ENCODE results near the gene TUT4.
"Not testable (repeated sequence)": the region's sequence is repeated elsewhere in the genome, so short reads cannot be mapped to it uniquely, and the experiment has no call there.

Gene TUT4, protein sequence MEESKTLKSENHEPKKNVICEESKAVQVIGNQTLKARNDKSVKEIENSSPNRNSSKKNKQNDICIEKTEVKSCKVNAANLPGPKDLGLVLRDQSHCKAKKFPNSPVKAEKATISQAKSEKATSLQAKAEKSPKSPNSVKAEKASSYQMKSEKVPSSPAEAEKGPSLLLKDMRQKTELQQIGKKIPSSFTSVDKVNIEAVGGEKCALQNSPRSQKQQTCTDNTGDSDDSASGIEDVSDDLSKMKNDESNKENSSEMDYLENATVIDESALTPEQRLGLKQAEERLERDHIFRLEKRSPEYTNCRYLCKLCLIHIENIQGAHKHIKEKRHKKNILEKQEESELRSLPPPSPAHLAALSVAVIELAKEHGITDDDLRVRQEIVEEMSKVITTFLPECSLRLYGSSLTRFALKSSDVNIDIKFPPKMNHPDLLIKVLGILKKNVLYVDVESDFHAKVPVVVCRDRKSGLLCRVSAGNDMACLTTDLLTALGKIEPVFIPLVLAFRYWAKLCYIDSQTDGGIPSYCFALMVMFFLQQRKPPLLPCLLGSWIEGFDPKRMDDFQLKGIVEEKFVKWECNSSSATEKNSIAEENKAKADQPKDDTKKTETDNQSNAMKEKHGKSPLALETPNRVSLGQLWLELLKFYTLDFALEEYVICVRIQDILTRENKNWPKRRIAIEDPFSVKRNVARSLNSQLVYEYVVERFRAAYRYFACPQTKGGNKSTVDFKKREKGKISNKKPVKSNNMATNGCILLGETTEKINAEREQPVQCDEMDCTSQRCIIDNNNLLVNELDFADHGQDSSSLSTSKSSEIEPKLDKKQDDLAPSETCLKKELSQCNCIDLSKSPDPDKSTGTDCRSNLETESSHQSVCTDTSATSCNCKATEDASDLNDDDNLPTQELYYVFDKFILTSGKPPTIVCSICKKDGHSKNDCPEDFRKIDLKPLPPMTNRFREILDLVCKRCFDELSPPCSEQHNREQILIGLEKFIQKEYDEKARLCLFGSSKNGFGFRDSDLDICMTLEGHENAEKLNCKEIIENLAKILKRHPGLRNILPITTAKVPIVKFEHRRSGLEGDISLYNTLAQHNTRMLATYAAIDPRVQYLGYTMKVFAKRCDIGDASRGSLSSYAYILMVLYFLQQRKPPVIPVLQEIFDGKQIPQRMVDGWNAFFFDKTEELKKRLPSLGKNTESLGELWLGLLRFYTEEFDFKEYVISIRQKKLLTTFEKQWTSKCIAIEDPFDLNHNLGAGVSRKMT (N-terminal part only)

DNA sequence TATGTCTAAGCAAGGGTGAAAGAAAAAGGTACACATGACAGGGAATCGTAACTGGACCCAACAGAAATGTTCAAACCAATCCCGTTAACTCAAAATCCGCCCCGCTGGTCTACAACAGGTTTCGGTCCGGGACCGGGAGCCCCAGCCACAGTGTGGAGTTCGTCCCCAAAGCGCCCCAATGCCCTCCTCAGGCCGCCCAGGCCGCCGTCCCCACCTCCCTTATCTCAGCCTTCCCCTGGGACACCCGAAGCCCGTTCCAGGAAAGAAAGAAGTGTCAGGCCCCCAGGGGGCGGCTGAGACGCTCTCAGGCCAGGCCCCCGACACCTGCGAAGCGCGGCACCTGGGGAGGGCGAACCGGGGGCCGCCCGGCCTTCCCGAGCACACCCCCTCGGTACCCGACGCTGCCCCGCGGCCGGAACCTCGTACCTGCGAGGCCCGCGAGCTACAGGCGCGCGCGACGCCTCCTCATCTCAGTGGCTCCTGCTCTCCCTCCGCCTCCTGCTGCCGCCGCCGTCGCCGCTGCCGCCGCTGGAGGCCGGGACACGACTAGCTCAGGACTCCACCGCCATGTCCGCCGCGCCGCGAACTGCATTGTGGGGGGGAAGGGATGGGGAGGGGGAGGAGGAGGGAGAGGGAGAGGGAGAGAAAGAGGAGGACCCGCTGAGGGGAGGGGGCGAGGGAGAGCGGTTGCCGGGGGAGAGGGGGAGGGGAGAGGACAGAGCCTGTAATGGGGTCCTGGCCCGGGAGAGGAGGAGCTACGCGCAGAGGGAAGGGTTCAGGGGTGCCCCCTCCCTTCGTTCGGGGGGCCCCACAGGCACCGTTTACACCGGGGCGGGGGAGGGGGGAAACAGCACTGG lies at the start of gene TUT4:
TSS of gene TUT4 (minus strand) at position 588 of the 857 bp plus-strand sequence. CDS start 26,812 bp downstream, outside the sequence.
- peak; percentile 86 for DNase-seq (ENCODE audit: low read depth, low spot score)

GRCh38 chr1:52601991-52602855 lies 49.3 kb upstream of the TUT4 start, which contains the start of gene GPX7:
Gene GPX7 (plus strand): TSS chr1:52602371. CDS start chr1:52602410, 39 bp downstream.
- peak; percentile 23 for DNase-seq (ENCODE audit: low read depth, low spot score)

DNA sequence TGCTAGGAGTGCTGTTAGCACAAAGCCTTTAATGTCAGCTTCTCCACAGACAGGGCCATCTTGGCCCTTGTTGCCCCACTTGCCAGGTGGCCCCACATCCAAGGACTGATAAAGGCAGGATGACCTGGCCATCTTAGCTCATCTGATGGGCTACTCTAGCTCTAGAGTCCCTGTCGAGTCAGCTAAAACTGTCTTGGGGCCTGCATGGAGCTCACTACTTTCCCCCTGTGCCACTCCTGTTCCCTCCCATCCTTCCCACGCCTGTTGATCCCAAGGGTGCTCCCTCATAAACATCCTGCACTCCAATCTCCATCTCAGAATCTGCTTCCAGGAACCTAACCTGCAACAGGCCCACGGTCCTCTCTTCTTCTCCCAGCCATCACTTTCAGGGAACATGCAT lies 48.6 kb upstream of the TUT4 start:
- DNase-seq (ENCODE audit: low read depth, low spot score): no peak

GRCh38 chr1:52600533-52601179 lies 47.8 kb upstream of the TUT4 start:
- DNase-seq (ENCODE audit: low read depth, low spot score): no peak

- no peak for DNase-seq (ENCODE audit: low read depth, low spot score)
Measured at GRCh38 chr1:52599236-52599635, 46.3 kb upstream of the TUT4 start.

DNA sequence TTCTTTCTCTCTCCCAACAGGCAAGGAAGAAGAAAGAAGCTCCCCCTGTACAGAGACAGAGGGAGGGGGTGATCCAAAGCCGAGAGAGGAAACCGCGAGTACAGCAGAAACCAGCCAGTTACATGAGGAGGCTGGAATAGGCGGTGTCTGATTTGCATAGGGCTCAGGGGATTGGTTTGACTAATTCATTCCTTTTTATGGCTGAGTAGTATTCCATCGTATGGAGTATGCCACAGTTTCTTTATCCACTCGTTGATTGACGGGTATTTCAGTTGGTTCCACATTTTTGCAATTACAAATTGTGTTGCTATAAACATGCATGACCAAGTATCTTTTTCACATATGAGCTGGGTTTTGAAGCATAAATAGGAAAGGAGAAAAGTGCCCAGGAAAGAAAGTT lies 45.8 kb upstream of the TUT4 start:
- no peak for DNase-seq (ENCODE audit: low read depth, low spot score)

- DNase-seq (ENCODE audit: low read depth, low spot score): no peak
Measured at GRCh38 chr1:52597912-52598311, 45.0 kb upstream of the TUT4 start.

DNA sequence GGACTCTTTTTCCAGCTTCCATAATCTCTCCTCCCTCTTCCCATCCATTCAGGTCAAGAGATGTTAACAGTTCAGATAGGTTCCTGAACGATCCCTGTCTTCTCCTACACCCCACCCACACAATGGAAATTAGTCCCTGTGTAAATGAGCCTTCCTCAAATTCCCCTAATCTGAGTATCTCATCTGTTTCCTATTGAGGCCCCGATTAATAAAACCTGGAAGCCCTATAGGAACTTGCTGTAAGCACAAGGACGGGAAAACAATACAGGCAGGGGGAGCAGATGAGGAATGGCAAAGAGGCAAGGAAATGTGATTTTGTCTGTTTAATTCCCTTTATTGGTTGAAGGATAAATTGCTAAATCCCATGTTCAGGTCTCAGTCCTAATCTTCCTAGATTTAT lies 42.2 kb upstream of the TUT4 start:
- no peak for DNase-seq (ENCODE audit: low read depth, low spot score)

GRCh38 chr1:52593495-52593894 lies 40.6 kb upstream of the TUT4 start:
- no peak for DNase-seq (ENCODE audit: low read depth, low spot score)

DNA sequence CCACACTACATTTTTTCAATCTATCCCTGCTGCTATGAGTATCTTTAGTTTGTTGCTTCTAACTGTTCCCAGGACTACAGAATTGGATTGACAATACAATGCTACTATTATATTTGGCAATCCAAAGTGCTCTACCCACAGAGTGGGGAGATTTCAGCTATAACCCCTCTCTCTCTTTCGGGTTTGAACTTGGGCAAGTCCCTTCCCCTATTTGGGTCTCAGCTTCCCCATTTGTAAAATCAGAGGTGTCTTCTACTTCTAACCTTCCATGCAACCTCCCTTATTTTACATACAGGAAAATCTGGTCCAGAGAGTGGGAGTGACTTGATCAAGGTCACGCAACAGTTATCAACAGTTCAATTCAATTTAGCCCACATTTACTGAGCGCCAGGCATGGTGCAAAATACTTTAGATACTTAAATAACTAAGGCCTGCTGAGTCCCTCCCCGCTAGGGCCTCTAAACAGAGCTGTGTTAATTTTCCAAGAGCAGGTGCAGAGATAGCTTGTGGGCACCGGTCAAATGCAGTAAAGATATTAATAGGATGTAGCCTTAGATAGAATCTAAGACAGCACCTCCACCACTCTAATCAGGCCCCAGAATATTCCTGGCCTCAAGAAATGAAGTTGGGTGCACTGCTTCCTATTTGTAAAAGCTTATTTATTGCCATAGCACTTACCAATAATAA lies 39.9 kb upstream of the TUT4 start:
- no peak for DNase-seq (ENCODE audit: low read depth, low spot score)

GRCh38 chr1:52590266-52590665 lies 37.4 kb upstream of the TUT4 start:
- peak; percentile 19 for DNase-seq (ENCODE audit: low read depth, low spot score)

DNA sequence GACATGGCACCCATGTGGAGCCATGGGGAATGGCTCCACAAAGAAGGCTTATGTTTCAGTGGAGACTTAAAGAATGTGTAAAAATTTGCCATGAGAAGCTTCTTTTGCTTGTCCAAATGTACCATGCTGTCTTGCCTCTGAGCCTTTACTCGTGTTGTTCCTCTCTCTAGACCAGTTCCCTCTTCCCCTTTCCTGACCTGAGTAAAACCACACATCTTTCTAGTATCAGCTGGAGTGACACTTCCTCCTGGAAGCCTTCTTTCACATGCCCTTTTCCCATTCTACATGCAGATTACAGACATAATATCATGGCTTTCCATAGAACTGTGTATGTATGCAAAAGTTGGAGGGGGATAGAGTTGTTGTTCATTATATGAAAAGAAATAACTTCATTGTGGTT lies 35.6 kb upstream of the TUT4 start:
- DNase-seq (ENCODE audit: low read depth, low spot score): no peak

DNA sequence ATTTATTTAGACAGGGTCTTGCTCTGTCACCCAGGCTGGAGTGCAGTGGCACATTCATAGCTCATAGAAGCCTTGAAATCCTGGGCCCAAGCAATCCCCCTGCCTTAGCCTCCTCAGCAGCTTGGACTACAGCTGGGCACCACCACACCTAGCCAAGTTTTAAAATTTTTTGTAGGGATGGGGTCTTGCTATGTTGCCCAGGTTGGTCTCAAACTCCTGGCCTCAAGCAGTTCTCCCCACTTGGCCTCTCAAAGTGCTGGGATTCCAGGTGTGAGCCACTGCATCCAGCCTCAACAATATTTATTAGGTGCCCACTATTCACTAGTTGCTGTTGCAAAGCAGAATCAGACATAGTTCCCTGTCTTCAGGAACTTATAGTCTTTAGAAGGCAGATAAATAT lies 35.1 kb upstream of the TUT4 start:
- DNase-seq (ENCODE audit: low read depth, low spot score): no peak

DNA sequence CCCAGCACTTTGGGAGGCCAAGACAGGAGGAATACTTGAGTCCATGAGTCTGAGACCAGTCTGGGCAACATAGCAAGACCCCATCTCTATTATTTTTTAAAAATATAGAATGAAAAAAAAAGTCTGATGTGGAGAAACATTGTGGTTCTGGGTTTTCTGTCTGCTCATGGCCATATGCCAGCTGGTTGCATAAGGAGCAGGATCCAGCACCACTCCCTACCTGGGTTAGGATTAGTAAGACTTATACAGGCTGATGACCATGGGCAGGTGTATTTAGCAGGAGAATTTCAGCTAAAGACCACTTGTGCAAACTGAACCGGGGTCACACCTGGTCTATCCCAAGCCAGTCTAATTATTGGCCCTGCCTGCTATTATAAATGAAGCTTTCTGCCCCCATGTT lies 32.6 kb upstream of the TUT4 start:
- DNase-seq (ENCODE audit: low read depth, low spot score): no peak

GRCh38 chr1:52582116-52582696 lies 29.3 kb upstream of the TUT4 start:
- no peak for DNase-seq (ENCODE audit: low read depth, low spot score)

- DNase-seq (ENCODE audit: low read depth, low spot score): no peak
Measured at GRCh38 chr1:52580283-52580682, 27.4 kb upstream of the TUT4 start.

DNA sequence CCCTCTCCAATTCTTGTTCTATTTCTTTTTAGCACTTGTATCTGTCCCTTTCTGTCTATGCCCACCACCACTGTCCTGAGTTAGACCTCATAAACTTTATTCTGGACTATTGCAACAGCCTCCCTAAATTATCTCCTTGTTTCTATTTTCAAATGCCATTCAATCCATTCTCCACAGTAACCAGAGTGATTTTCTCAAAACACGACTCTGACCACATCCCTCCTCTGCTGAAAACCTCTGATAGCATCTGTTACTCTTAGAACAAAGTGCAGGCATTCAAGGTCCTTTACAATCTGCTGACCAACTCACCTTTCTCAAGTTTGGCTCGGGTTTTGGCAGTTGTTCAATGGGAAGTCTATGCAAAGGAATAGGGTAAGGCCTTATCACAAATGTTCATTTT lies 26.5 kb upstream of the TUT4 start:
- DNase-seq (ENCODE audit: low read depth, low spot score): no peak

DNA sequence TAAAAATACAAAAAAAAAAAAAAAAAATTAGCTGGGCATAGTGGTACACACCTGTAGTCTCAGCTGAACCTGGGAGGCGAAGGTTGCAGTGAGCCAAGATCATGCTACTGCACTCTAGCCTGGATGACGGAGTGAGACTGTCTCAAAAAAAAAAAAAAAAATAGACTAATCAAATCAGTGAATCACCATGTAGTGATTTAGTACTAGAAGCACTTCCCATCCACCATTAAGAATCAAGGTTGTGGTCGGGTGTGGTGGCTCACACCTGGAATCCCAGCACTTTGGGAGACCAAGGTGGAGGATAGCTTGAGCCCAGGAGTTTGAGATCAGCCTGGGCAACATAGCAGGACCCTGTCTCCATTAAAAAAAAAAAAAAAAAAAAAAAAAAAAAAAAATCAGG lies 25.2 kb upstream of the TUT4 start:
- not testable (repeated sequence) for DNase-seq (ENCODE audit: low read depth, low spot score)

All from ELF-1 (cell line).